ENCODE measurements around the gene FATE1.

FATE1 gene

GRCh38 chrX:151697522-151697921, 18.3 kb upstream of the FATE1 start:
- Histone ChIP-seq H3K27me3 (ENCODE audit: insufficient read depth, low read length) (peaks cover 25% of the 10 kb centered on the region), H3K36me3 (ENCODE audit: insufficient read depth, low read length) (no peaks in the 10 kb centered on the region)

GRCh38 chrX:151698485-151698884, 17.4 kb upstream of the FATE1 start:
- no peaks in the 10 kb centered on the region for H3K9me3 ChIP-seq (ENCODE audit: low read length)
- H2AFZ ChIP-seq (ENCODE audit: low read depth, low read length), result no peak overlapping the region
- H3K27me3 ChIP-seq (ENCODE audit: insufficient read depth, low read length), result peaks cover 17% of the 10 kb centered on the region
- no peaks in the 10 kb centered on the region for H3K36me3 ChIP-seq (ENCODE audit: insufficient read depth, low read length)
- no peaks in the 10 kb centered on the region for H3K4me1 ChIP-seq (ENCODE audit: insufficient read depth, low read length)
- no peak overlapping the region for H3K4me3 ChIP-seq (ENCODE audit: low read length)

More at GRCh38 chrX:151697522-151697921, 18.3 kb upstream of the FATE1 start:
- no peaks in the 10 kb centered on the region for H3K4me1 ChIP-seq (ENCODE audit: insufficient read depth, low read length)
- H3K4me3 ChIP-seq (ENCODE audit: low read length), result no peak overlapping the region
- H3K9me3 ChIP-seq (ENCODE audit: low read length), result no peaks in the 10 kb centered on the region
- no peak overlapping the region for H2AFZ ChIP-seq (ENCODE audit: low read depth, low read length)

- Histone ChIP-seq H3K27me3 (ENCODE audit: insufficient read depth, low read length) (peaks cover 8% of the 10 kb centered on the region), H3K9me3 (ENCODE audit: low read length) (no peaks in the 10 kb centered on the region), H3K4me1 (ENCODE audit: insufficient read depth, low read length) (no peaks in the 10 kb centered on the region), H2AFZ (ENCODE audit: low read depth, low read length) (no peak overlapping the region), H3K4me3 (ENCODE audit: low read length) (no peak overlapping the region), H3K36me3 (ENCODE audit: insufficient read depth, low read length) (no peaks in the 10 kb centered on the region)
Measured at GRCh38 chrX:151699746-151700145, 16.1 kb upstream of the FATE1 start.

GRCh38 chrX:151700581-151700980, 15.3 kb upstream of the FATE1 start:
- H3K9me3 ChIP-seq (ENCODE audit: low read length), result no peaks in the 10 kb centered on the region
- H3K4me1 ChIP-seq (ENCODE audit: insufficient read depth, low read length), result no peaks in the 10 kb centered on the region
- no peak overlapping the region for H2AFZ ChIP-seq (ENCODE audit: low read depth, low read length)

GRCh38 chrX:151701071-151701470, 14.8 kb upstream of the FATE1 start:
- peaks cover 2% of the 10 kb centered on the region for H3K27me3 ChIP-seq (ENCODE audit: insufficient read depth, low read length)
- H3K9me3 ChIP-seq (ENCODE audit: low read length), result no peaks in the 10 kb centered on the region
- H2AFZ ChIP-seq (ENCODE audit: low read depth, low read length), result no peak overlapping the region
- no peaks in the 10 kb centered on the region for H3K36me3 ChIP-seq (ENCODE audit: insufficient read depth, low read length)
- no peaks in the 10 kb centered on the region for H3K4me1 ChIP-seq (ENCODE audit: insufficient read depth, low read length)
- H3K4me3 ChIP-seq (ENCODE audit: low read length), result no peak overlapping the region

More at GRCh38 chrX:151700581-151700980, 15.3 kb upstream of the FATE1 start:
- Histone ChIP-seq H3K4me3 (ENCODE audit: low read length) (no peak overlapping the region), H3K36me3 (ENCODE audit: insufficient read depth, low read length) (no peaks in the 10 kb centered on the region), H3K27me3 (ENCODE audit: insufficient read depth, low read length) (peaks cover 7% of the 10 kb centered on the region)

GRCh38 chrX:151701531-151701930, 14.3 kb upstream of the FATE1 start:
- H2AFZ ChIP-seq (ENCODE audit: low read depth, low read length), result no peak overlapping the region
- H3K9me3 ChIP-seq (ENCODE audit: low read length), result no peaks in the 10 kb centered on the region
- peaks cover 6% of the 10 kb centered on the region for H3K27me3 ChIP-seq (ENCODE audit: insufficient read depth, low read length)
- no peaks in the 10 kb centered on the region for H3K36me3 ChIP-seq (ENCODE audit: insufficient read depth, low read length)
- H3K4me1 ChIP-seq (ENCODE audit: insufficient read depth, low read length), result no peaks in the 10 kb centered on the region
- no peak overlapping the region for H3K4me3 ChIP-seq (ENCODE audit: low read length)

GRCh38 chrX:151702026-151702714, 13.7 kb upstream of the FATE1 start:
- Histone ChIP-seq H3K4me3 (ENCODE audit: low read length) (no peak overlapping the region), H3K4me1 (ENCODE audit: insufficient read depth, low read length) (no peaks in the 10 kb centered on the region), H2AFZ (ENCODE audit: low read depth, low read length) (no peak overlapping the region), H3K36me3 (ENCODE audit: insufficient read depth, low read length) (no peaks in the 10 kb centered on the region), H3K27me3 (ENCODE audit: insufficient read depth, low read length) (peaks cover 6% of the 10 kb centered on the region), H3K9me3 (ENCODE audit: low read length) (no peaks in the 10 kb centered on the region)

- no peaks in the 10 kb centered on the region for H3K4me1 ChIP-seq (ENCODE audit: insufficient read depth, low read length)
- no peaks in the 10 kb centered on the region for H3K36me3 ChIP-seq (ENCODE audit: insufficient read depth, low read length)
- peaks cover 6% of the 10 kb centered on the region for H3K27me3 ChIP-seq (ENCODE audit: insufficient read depth, low read length)
- no peak overlapping the region for H3K4me3 ChIP-seq (ENCODE audit: low read length)
- H3K9me3 ChIP-seq (ENCODE audit: low read length), result no peaks in the 10 kb centered on the region
- H2AFZ ChIP-seq (ENCODE audit: low read depth, low read length), result no peak overlapping the region
Measured at GRCh38 chrX:151702741-151703340, 13.0 kb upstream of the FATE1 start.

GRCh38 chrX:151703487-151703886, 12.3 kb upstream of the FATE1 start:
- Histone ChIP-seq H3K27me3 (ENCODE audit: insufficient read depth, low read length) (peaks cover 6% of the 10 kb centered on the region), H3K4me3 (ENCODE audit: low read length) (no peak overlapping the region), H3K9me3 (ENCODE audit: low read length) (no peaks in the 10 kb centered on the region), H2AFZ (ENCODE audit: low read depth, low read length) (no peak overlapping the region), H3K36me3 (ENCODE audit: insufficient read depth, low read length) (no peaks in the 10 kb centered on the region), H3K4me1 (ENCODE audit: insufficient read depth, low read length) (no peaks in the 10 kb centered on the region)

- no peaks in the 10 kb centered on the region for H3K4me1 ChIP-seq (ENCODE audit: insufficient read depth, low read length)
- peaks cover 6% of the 10 kb centered on the region for H3K27me3 ChIP-seq (ENCODE audit: insufficient read depth, low read length)
- no peaks in the 10 kb centered on the region for H3K36me3 ChIP-seq (ENCODE audit: insufficient read depth, low read length)
Measured at GRCh38 chrX:151704041-151704663, 11.7 kb upstream of the FATE1 start.

GRCh38 chrX:151708821-151709220, 7.0 kb upstream of the FATE1 start:
- H3K27me3 ChIP-seq (ENCODE audit: insufficient read depth, low read length), result peaks cover 6% of the 10 kb centered on the region
- no peaks in the 10 kb centered on the region for H3K4me1 ChIP-seq (ENCODE audit: insufficient read depth, low read length)
- no peaks in the 10 kb centered on the region for H3K36me3 ChIP-seq (ENCODE audit: insufficient read depth, low read length)
- no peak overlapping the region for H2AFZ ChIP-seq (ENCODE audit: low read depth, low read length)
- H3K9me3 ChIP-seq (ENCODE audit: low read length), result no peaks in the 10 kb centered on the region
- no peak overlapping the region for H3K4me3 ChIP-seq (ENCODE audit: low read length)

More at GRCh38 chrX:151704041-151704663, 11.7 kb upstream of the FATE1 start:
- H2AFZ ChIP-seq (ENCODE audit: low read depth, low read length), result no peak overlapping the region
- H3K9me3 ChIP-seq (ENCODE audit: low read length), result no peaks in the 10 kb centered on the region
- H3K4me3 ChIP-seq (ENCODE audit: low read length), result no peak overlapping the region

- H2AFZ ChIP-seq (ENCODE audit: low read depth, low read length), result no peak overlapping the region
- H3K27me3 ChIP-seq (ENCODE audit: insufficient read depth, low read length), result peaks cover 3% of the 10 kb centered on the region
- H3K9me3 ChIP-seq (ENCODE audit: low read length), result no peaks in the 10 kb centered on the region
- no peaks in the 10 kb centered on the region for H3K4me1 ChIP-seq (ENCODE audit: insufficient read depth, low read length)
- H3K36me3 ChIP-seq (ENCODE audit: insufficient read depth, low read length), result no peaks in the 10 kb centered on the region
- H3K4me3 ChIP-seq (ENCODE audit: low read length), result no peak overlapping the region
Measured at GRCh38 chrX:151710457-151710856, 5.4 kb upstream of the FATE1 start.

- Histone ChIP-seq H2AFZ (ENCODE audit: low read depth, low read length) (no peak overlapping the region), H3K4me3 (ENCODE audit: low read length) (no peak overlapping the region), H3K36me3 (ENCODE audit: insufficient read depth, low read length) (no peaks in the 10 kb centered on the region), H3K9me3 (ENCODE audit: low read length) (no peaks in the 10 kb centered on the region), H3K4me1 (ENCODE audit: insufficient read depth, low read length) (no peaks in the 10 kb centered on the region), H3K27me3 (ENCODE audit: insufficient read depth, low read length) (peaks cover 3% of the 10 kb centered on the region)
Measured at GRCh38 chrX:151711154-151711553, 4.7 kb upstream of the FATE1 start.

All from neuron (in vitro differentiated cells).